Uterus (tissue), 2 donors: ENCODE measurements around the gene CRACDL.

Experiments
- CTCF ChIP-seq, 4 experiments: fragments of 200-600 bp in 2 of 4; fragments of 450-650 bp in 2 of 4; sonication (generic) in 2 of 4; IDR thresholded peaks; one replicate each; pipeline ENCODE4 v1.5.1; 2016 to 2019; ENCODE audit warnings: antibody characterized with exemption in 4 of 4, mild to moderate bottlenecking in 2 of 4, moderate library complexity in 1 of 4
- POLR2A ChIP-seq, 2 donors: fragments of 450-650 bp; IDR thresholded peaks; one replicate each; pipeline ENCODE4 v1.6.1; 2016; ENCODE audit warnings: antibody characterized with exemption in 2 of 2, mild to moderate bottlenecking in 1 of 2, moderate library complexity in 1 of 2

- TF ChIP-seq POLR2A (IDR thresholded peaks at IDR 0.05) (no peak), CTCF (IDR thresholded peaks at IDR 0.05) (no peak)
Observed at GRCh38 chr2:98895221-98895620, 40.8 kb downstream of the CRACDL start.
